HepG2 (cell line): ENCODE results near the gene SNX6. TPM values are rescaled to one million over a fixed set of nuclear protein-coding genes. Genes with fewer than 3 reads are reported as not detected.
A peak's percentile ranks its signal among the peaks of the same experiment; 100 is the strongest.

Experiments used
- ATAC-seq: fragments of 200-7000 bp; cut with Tn5 transposase; 3 replicates; pipeline ENCODE4 v1.9.1; 2020; ENCODE audit warnings: mild to moderate bottlenecking, moderate library complexity
- Bru-seq: library from RNA; stranded (reverse); fragments of 400-500 nt; gene quantifications from one replicate; lab custom pipeline; 2021; lab: Mats Ljungman, UMichigan
- BruChase-seq, 2 experiments: library from RNA; stranded (reverse); fragments of 400-500 nt; gene quantifications; one replicate each; lab custom pipeline; 2021; lab: Mats Ljungman, UMichigan
- BruUV-seq: library from RNA; stranded (reverse); fragments of 400-500 nt; replicated peaks from 2 replicates; lab custom pipeline; 2021; lab: Mats Ljungman, UMichigan
- CTCF ChIA-PET: fragments of 300-600 bp; formaldehyde crosslinking; extraction: SDS; loops from one replicate; lab custom pipeline; 2021; ENCODE audit warnings: low total read pairs, inconsistent platforms, low intra/inter-chr PET ratio; lab: Yijun Ruan, JAX
- POLR2A ChIA-PET: fragments of 350-600 bp; sonication (Branson Sonifier 250); formaldehyde crosslinking; loops from one replicate; lab custom pipeline; 2020; ENCODE audit warnings: antibody characterized with exemption, inconsistent platforms; lab: Yijun Ruan, JAX
- DNase-seq: peaks from one replicate; pipeline ENCODE4 v3.0.0-alpha.2; 2015; ENCODE audit warnings: low spot score
- FAIRE-seq: peaks from 3 replicates; lab custom pipeline; 2011; peaks lifted over from hg19 to GRCh38; lab: Jason Lieb, UNC
- H2AFZ ChIP-seq: one replicate; pipeline ENCODE4 v1.6.1; 2011; ENCODE audit warnings: low read length, inconsistent platforms
- H3K27ac ChIP-seq: fragments of 300-600 bp; 3 replicates; pipeline ENCODE4 v1.8.0; 2011; ENCODE audit warnings: mixed run types, mild to moderate bottlenecking, mixed read lengths, low read length, inconsistent platforms; ENCODE audit not compliant: insufficient read depth; ENCODE audit errors: extremely low read length
- H3K27me3 ChIP-seq, 2 experiments: fragments of 200-600 bp in 1 of 2; 2 replicates in 1 of 2; 3 replicates in 1 of 2; pipeline versions ENCODE4 v1.6.0 to v1.8.0; 2011; ENCODE audit warnings: low read length in 2 of 2, mild to moderate bottlenecking in 2 of 2, moderate library complexity in 2 of 2, inconsistent platforms in 1 of 2; ENCODE audit not compliant: insufficient read depth in 2 of 2, control insufficient read depth in 1 of 2
- H3K36me3 ChIP-seq, 2 experiments: fragments of 200-600 bp in 1 of 2; replicated peaks in 1 of 2; 2 replicates in 1 of 2; 3 replicates in 1 of 2; pipeline versions ENCODE4 v1.5.1 to v1.8.0; 2011; ENCODE audit warnings: low read length in 2 of 2, inconsistent platforms in 1 of 2; ENCODE audit not compliant: insufficient read depth in 2 of 2, control insufficient read depth in 1 of 2
- H3K4me1 ChIP-seq: 2 replicates; pipeline ENCODE4 v1.5.1; 2012; ENCODE audit warnings: low read length, inconsistent platforms; ENCODE audit not compliant: insufficient read depth
- H3K4me2 ChIP-seq: 2 replicates; pipeline ENCODE4 v1.6.0; 2011; ENCODE audit warnings: low read depth, low read length, inconsistent platforms
- H3K4me3 ChIP-seq, 3 experiments: fragments of 200-600 bp in 1 of 3; sonication (generic), shearing (Covaris generic) in 1 of 3; replicated peaks in 1 of 3; 2 replicates each; pipeline ENCODE4 v1.5.1; 2011 to 2016; ENCODE audit warnings: low read length in 3 of 3, inconsistent platforms in 2 of 3, low read depth in 2 of 3, mild to moderate bottlenecking in 2 of 3, control low read depth in 1 of 3, mixed read lengths in 1 of 3; ENCODE audit not compliant: insufficient read depth in 1 of 3
- H3K79me2 ChIP-seq: one replicate; pipeline ENCODE4 v1.6.1; 2011; ENCODE audit warnings: low read length, inconsistent platforms; ENCODE audit not compliant: insufficient read depth
- H3K9ac ChIP-seq: 2 replicates; pipeline ENCODE4 v1.6.0; 2011; ENCODE audit warnings: mild to moderate bottlenecking, low read depth, low read length, inconsistent platforms; ENCODE audit not compliant: insufficient read depth
- H3K9me3 ChIP-seq: 2 replicates; pipeline ENCODE4 v1.5.1; 2012; ENCODE audit warnings: mild to moderate bottlenecking, low read length
- H4K20me1 ChIP-seq: 2 replicates; pipeline ENCODE4 v1.6.0; 2011; ENCODE audit warnings: inconsistent platforms, mild to moderate bottlenecking, low read length, moderate library complexity; ENCODE audit not compliant: insufficient read depth
- ZNF367 ChIP-seq: sonication (generic); formaldehyde crosslinking; IDR thresholded peaks from 2 replicates; pipeline ENCODE4 v1.4.0; 2020; ENCODE audit warnings: missing genetic modification reagents, borderline replicate concordance
- ZNF713 ChIP-seq: sonication (generic); formaldehyde crosslinking; IDR thresholded peaks from 2 replicates; pipeline ENCODE4 v1.4.0; 2020; ENCODE audit warnings: mild to moderate bottlenecking, missing genetic modification reagents
- WGBS: methylation state at CpG from one replicate; pipeline ENCODE4 v1.1.6; 2017; ENCODE audit warnings: low lambda C conversion rate; 5-methylcytosine and 5-hydroxymethylcytosine counted together
- in situ Hi-C: cut with HindIII; loops from 2 replicates; pipeline ENCODE4 v1.10.0; 2017; ENCODE audit warnings: low pct_unique_long_range_greater_than_20kb; ENCODE audit not compliant: extremely low pct_ligation_motif_present
- intact Hi-C: fragments of 100-400 bp; cut with micrococcal nuclease; formaldehyde crosslinking; loops from one replicate; pipeline ENCODE4 v1.10.0; 2022; ENCODE audit not compliant: unreplicated experiment
- long read RNA-seq, 2 experiments: library from RNA in 1 of 2; library from polyadenylated mRNA in 1 of 2; stranded (forward) in 1 of 2; unstranded in 1 of 2; transcript quantifications; one replicate each; pipeline ENCODE4 v2.0.0, GENCODE V29; 2019 to 2022
- polyA minus RNA-seq, 3 experiments: library from RNA; depleted of rRNA, polyadenylated mRNA; stranded (reverse); fragments of >200 nt; gene quantifications; 2 replicates each; pipeline ENCODE4 v1.2.3, GENCODE V29; 2011; ENCODE audit warnings: low replicate concordance in 1 of 3
- polyA plus RNA-seq, 8 experiments: library from polyadenylated mRNA; depleted of rRNA in 3 of 8; stranded (reverse) in 7 of 8; unstranded in 1 of 8; fragments of >200 nt; fragmentation: Illumina TruSeq in 4 of 8; extraction: Trizol in 4 of 8; gene quantifications; 2 replicates each; pipeline versions ENCODE4 v1.2.1 to v1.2.3, GENCODE V29; 2011 to 2016; ENCODE audit warnings: low read depth in 4 of 8, missing spikeins in 1 of 8, mixed read lengths in 1 of 8; ENCODE audit not compliant: insufficient read depth in 1 of 8
- total RNA-seq, 5 experiments: library from RNA; depleted of rRNA; stranded (reverse); fragments of >200 nt; fragmentation: Illumina TruSeq; extraction: Trizol; gene quantifications; 2 replicates each; pipeline ENCODE4 v1.2.3, GENCODE V29; 2016; ENCODE audit warnings: low read depth in 1 of 5
- TF ChIP-seq, protein P1 (sequence below): sonication (generic); formaldehyde crosslinking; IDR thresholded peaks from 2 replicates; pipeline ENCODE4 v1.4.0; 2020; ENCODE audit warnings: missing genetic modification reagents
- TF ChIP-seq, protein P2 (sequence below): sonication (generic); formaldehyde crosslinking; IDR thresholded peaks from one replicate; pipeline ENCODE4 v1.5.1; 2020; ENCODE audit warnings: mild to moderate bottlenecking, missing genetic modification reagents; ENCODE audit errors: not compliant biosample characterization

SNX6 gene
- total RNA-seq (2016; rRNA removed; fragmentation: Illumina TruSeq; extraction: Trizol) (169 and 318 TPM in 2 replicates), polyA plus RNA-seq (2011; rRNA removed) (62.9 and 92.3 TPM in 2 replicates), polyA minus RNA-seq (2011; rRNA and poly(A)+ RNA removed; ENCODE audit: low replicate concordance) (13.3 and 24.5 TPM in 2 replicates), Bru-seq, nascent RNA (percentile 86 among the genes with signal in this experiment), BruChase-seq, experiment 1, labeled RNA remaining after a 6-hour chase (percentile 90 among the genes with signal in this experiment), BruChase-seq, experiment 2, labeled RNA remaining after a 2-hour chase (percentile 85 among the genes with signal in this experiment)
- total RNA-seq (2016; cell fraction: cytosol; rRNA removed; fragmentation: Illumina TruSeq; extraction: Trizol; ENCODE audit: low read depth), result 67.9 and 79.2 TPM in 2 replicates
- total RNA-seq (2016; cell fraction: insoluble cytoplasmic fraction; rRNA removed; fragmentation: Illumina TruSeq; extraction: Trizol), result 184 and 327 TPM in 2 replicates
- 78.6 and 93.2 TPM in 2 replicates for total RNA-seq (2016; cell fraction: membrane; rRNA removed; fragmentation: Illumina TruSeq; extraction: Trizol)
- total RNA-seq (2016; cell fraction: nucleus; rRNA removed; fragmentation: Illumina TruSeq; extraction: Trizol), result 97.5 and 107 TPM in 2 replicates
- polyA plus RNA-seq (2011; cell fraction: cytosol; rRNA removed), result 74.8 and 134 TPM in 2 replicates
- polyA plus RNA-seq (2011; cell fraction: nucleus; rRNA removed), result 34.5 and 35.1 TPM in 2 replicates
- polyA plus RNA-seq (2012), result 116 and 119 TPM in 2 replicates
- 18.7 and 19.1 TPM in 2 replicates for polyA plus RNA-seq (2016; cell fraction: cytosol; fragmentation: Illumina TruSeq; extraction: Trizol; ENCODE audit: low read depth)
- 235 and 273 TPM in 2 replicates for polyA plus RNA-seq (2016; cell fraction: insoluble cytoplasmic fraction; fragmentation: Illumina TruSeq; extraction: Trizol; ENCODE audit: low read depth)
- polyA plus RNA-seq (2016; cell fraction: membrane; fragmentation: Illumina TruSeq; extraction: Trizol; ENCODE audit: low read depth), result 37.8 and 44.2 TPM in 2 replicates
- polyA plus RNA-seq (2016; cell fraction: nucleus; fragmentation: Illumina TruSeq; extraction: Trizol; ENCODE audit: insufficient read depth, low read depth), result 96.4 and 106 TPM in 2 replicates
- polyA minus RNA-seq (2011; cell fraction: cytosol; rRNA and poly(A)+ RNA removed), result 61.6 and 73.7 TPM in 2 replicates
- polyA minus RNA-seq (2011; cell fraction: nucleus; rRNA and poly(A)+ RNA removed), result 120 TPM in 2 replicates
- long read RNA-seq, experiment 1, transcript SNX6-201 (14 exons, 2,001 nt), result major isoform, 149 of 312 reads
- long read RNA-seq, experiment 1, transcript SNX6-202 (13 exons, 3,398 nt), result minor isoform, 42 of 312 reads
- long read RNA-seq, experiment 1, partial matches to known transcripts, result 73 of 312 reads
- long read RNA-seq, experiment 1, other reads (novel, unspliced or antisense), result 46 of 312 reads
- long read RNA-seq, experiment 2, transcript SNX6-202 (13 exons, 3,398 nt), result minor isoform, 9 of 185 reads
- long read RNA-seq, experiment 2, transcript SNX6-201 (14 exons, 2,001 nt), result major isoform, 22 of 185 reads
- long read RNA-seq, experiment 2, partial matches to known transcripts, result 16 of 185 reads
- long read RNA-seq, experiment 2, other reads (novel, unspliced or antisense), result 138 of 185 reads

DNA sequence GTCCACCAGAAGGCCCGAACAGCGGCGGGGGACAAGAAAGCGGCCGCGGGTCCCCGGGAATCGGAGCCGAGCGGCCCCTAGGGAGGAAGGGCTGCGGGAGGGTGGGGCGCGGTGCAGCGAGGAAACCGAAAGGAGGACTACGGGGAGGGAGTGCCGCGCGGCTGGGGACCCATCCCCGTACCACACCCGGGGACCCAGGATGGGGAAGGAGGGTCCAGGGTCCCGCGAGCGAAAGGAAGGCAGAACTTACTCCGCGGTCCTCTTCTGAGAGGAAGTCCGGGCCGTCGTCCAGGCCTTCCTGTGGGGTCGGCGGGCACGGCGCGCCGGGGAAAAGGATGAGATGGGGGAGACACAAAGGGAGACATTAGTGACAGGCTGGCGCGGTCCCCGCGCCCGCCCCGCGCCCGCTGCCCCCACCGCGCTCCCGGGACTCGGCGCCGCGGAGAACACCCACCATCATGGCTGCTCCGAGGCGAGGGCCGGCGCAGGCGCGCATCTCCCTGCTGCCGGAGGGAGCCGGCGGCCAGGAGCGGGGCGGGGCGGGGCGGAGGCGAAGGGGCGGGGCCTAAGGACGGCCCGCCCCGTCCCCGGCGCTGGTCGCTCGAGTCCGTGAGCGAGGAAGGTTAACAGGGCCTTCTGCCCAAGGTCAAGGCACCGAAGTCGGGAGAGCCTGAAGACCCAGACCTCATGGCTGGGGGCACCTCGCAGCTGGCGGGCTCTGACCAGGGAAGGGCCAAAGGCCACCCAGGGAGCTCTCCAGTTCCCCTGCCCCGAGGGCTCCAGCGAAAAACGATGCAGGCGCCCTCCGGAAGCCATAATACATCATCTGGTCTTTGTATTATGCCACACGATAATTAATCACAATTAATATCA is at the start of gene SNX6:
Gene SNX6, minus strand, starts transcription at position 492 of the 873 bp plus-strand sequence. Its CDS starts 32 bp downstream, at position 460.
- no peak for FAIRE-seq
- Histone ChIP-seq H2AFZ (peak within 1 kb of the TSS; percentile 23), H3K9me3 (no peaks in the 10 kb centered on the region), H3K4me2 (peak within 1 kb of the TSS; percentile 92), H3K79me2 (peaks cover 29% of the 10 kb centered on the region), H3K36me3 (peaks cover 0 to 4% of the 10 kb centered on the region in 2 experiments; a peak in 2 of 5 replicates), H3K4me1 (peaks cover 39% of the 10 kb centered on the region), H3K27ac (peak within 1 kb of the TSS; percentile 81), H3K9ac (peak within 1 kb of the TSS; percentile 98), H3K4me3 (peak within 1 kb of the TSS; percentile 95 to 100 (median 99)), H4K20me1 (no peaks in the 10 kb centered on the region), H3K27me3 (peaks cover 0 to 3% of the 10 kb centered on the region in 2 experiments; a peak in 1 of 5 replicates)
- DNase-seq, result peak; percentile 78
- intact Hi-C loops (loop anchor here (5.0 to 10.0 kb wide), 2 partner anchors 65 to 352 kb away; partner anchors contain the start of gene SRP54), in situ Hi-C loops (no loop called here)
- no TSS peak for BruUV-seq
- ATAC-seq, result peak; percentile 97
- 4% methylated on average over 75 of the region's 84 CpGs for WGBS
- POLR2A ChIA-PET, result interaction anchor here (0.8 to 1.7 kb wide), 9 partner anchors 10 to 353 kb away, joined by 3 to 6 read pairs (median 3); partner anchors contain the start of genes CFL2 and SRP54
- CTCF ChIA-PET, result no interaction called here
- TF ChIP-seq, protein P1, sequence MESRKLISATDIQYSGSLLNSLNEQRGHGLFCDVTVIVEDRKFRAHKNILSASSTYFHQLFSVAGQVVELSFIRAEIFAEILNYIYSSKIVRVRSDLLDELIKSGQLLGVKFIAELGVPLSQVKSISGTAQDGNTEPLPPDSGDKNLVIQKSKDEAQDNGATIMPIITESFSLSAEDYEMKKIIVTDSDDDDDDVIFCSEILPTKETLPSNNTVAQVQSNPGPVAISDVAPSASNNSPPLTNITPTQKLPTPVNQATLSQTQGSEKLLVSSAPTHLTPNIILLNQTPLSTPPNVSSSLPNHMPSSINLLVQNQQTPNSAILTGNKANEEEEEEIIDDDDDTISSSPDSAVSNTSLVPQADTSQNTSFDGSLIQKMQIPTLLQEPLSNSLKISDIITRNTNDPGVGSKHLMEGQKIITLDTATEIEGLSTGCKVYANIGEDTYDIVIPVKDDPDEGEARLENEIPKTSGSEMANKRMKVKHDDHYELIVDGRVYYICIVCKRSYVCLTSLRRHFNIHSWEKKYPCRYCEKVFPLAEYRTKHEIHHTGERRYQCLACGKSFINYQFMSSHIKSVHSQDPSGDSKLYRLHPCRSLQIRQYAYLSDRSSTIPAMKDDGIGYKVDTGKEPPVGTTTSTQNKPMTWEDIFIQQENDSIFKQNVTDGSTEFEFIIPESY (CRISPR knock-in tag), result peak; percentile 61
- TF ChIP-seq ZNF713 (CRISPR knock-in tag) (no peak; the same call in 1 of the 2 replicates), ZNF367 (CRISPR knock-in tag) (peak; percentile 90; the same call in 1 of the 2 replicates)
- TF ChIP-seq, protein P2, sequence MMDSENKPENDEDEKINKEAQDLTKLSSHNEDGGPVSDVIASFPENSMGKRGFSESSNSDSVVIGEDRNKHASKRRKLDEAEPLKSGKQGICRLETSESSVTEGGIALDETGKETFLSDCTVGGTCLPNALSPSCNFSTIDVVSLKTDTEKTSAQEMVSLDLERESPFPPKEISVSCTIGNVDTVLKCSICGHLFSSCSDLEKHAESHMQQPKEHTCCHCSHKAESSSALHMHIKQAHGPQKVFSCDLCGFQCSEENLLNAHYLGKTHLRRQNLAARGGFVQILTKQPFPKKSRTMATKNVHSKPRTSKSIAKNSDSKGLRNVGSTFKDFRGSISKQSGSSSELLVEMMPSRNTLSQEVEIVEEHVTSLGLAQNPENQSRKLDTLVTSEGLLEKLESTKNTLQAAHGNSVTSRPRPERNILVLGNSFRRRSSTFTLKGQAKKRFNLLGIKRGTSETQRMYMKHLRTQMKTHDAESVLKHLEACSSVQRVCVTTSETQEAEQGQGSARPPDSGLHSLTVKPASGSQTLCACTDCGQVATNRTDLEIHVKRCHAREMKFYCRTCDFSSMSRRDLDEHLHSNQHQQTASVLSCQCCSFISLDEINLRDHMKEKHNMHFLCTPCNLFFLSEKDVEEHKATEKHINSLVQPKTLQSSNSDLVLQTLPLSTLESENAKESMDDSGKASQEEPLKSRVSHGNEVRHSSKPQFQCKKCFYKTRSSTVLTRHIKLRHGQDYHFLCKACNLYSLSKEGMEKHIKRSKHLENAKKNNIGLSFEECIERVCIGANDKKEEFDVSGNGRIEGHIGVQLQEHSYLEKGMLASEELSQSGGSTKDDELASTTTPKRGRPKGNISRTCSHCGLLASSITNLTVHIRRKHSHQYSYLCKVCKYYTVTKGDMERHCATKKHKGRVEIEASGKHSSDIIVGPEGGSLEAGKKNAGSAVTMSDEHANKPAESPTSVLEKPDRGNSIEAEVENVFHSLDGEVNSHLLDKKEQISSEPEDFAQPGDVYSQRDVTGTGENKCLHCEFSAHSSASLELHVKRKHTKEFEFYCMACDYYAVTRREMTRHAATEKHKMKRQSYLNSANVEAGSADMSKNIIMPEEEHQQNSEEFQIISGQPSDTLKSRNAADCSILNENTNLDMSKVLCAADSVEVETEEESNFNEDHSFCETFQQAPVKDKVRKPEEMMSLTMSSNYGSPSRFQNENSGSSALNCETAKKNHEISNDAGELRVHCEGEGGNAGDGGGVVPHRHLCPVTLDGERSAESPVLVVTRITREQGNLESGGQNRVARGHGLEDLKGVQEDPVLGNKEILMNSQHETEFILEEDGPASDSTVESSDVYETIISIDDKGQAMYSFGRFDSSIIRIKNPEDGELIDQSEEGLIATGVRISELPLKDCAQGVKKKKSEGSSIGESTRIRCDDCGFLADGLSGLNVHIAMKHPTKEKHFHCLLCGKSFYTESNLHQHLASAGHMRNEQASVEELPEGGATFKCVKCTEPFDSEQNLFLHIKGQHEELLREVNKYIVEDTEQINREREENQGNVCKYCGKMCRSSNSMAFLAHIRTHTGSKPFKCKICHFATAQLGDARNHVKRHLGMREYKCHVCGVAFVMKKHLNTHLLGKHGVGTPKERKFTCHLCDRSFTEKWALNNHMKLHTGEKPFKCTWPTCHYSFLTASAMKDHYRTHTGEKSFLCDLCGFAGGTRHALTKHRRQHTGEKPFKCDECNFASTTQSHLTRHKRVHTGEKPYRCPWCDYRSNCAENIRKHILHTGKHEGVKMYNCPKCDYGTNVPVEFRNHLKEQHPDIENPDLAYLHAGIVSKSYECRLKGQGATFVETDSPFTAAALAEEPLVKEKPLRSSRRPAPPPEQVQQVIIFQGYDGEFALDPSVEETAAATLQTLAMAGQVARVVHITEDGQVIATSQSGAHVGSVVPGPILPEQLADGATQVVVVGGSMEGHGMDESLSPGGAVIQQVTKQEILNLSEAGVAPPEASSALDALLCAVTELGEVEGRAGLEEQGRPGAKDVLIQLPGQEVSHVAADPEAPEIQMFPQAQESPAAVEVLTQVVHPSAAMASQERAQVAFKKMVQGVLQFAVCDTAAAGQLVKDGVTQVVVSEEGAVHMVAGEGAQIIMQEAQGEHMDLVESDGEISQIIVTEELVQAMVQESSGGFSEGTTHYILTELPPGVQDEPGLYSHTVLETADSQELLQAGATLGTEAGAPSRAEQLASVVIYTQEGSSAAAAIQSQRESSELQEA (CRISPR knock-in tag), result peak; percentile 95
